Measurements from ENCODE around the gene HSFX3.
"Not testable (repeated sequence)": the region's sequence is repeated elsewhere in the genome, so short reads cannot be mapped to it uniquely, and the experiment has no call there.

GRCh38 chrX:149595943-149596342 lies 46.2 kb upstream of the HSFX3 start:
- TF ChIP-seq CTCF, POLR2AphosphoS5 (IDR thresholded peaks at IDR 0.05): not testable (repeated sequence)

All from upper lobe of left lung (tissue), 4 donors.